ENCODE data around the gene KANSL1L.

The KANSL1L gene

GRCh38 chr2:210172219-210172575 is 988 bp upstream of the KANSL1L start:
- Histone ChIP-seq H3K9me2 (replicated peaks; ENCODE audit: control insufficient read depth, low read length) (no peaks in the 10 kb centered on the region), H3K27ac (ENCODE audit: low read depth, low read length) (peak overlapping the region; percentile 88), H4K20me1 (ENCODE audit: control insufficient read depth, insufficient read depth, low read depth, low read length) (no peaks in the 10 kb centered on the region), H3F3A (ENCODE audit: control insufficient read depth, insufficient read depth) (no peaks in the 10 kb centered on the region; the same call in none of the 2 replicates), H3K27me3 (ENCODE audit: control insufficient read depth, low read length) (no peaks in the 10 kb centered on the region), H3K9me3 (ENCODE audit: control insufficient read depth, insufficient read depth, low read length) (no peaks in the 10 kb centered on the region), H3K4me1 (ENCODE audit: control insufficient read depth, low read length) (peaks cover 27% of the 10 kb centered on the region), H3K4me3 (ENCODE audit: low read length) (peak overlapping the region; percentile 81), H3K36me3 (ENCODE audit: control insufficient read depth, low read length) (0 out of 2 replicates have a peak, but pooled peaks cover 5% of the 10 kb centered on the region), H3K4me2 (ENCODE audit: low read length) (peak overlapping the region; percentile 92), H3K79me2 (ENCODE audit: control insufficient read depth, low read length) (peaks cover 31% of the 10 kb centered on the region)
- TF ChIP-seq EZH2phosphoT487 (IDR thresholded peaks at IDR 0.05; ENCODE audit: borderline replicate concordance, low read length): no peak
- TF ChIP-seq, protein P1, sequence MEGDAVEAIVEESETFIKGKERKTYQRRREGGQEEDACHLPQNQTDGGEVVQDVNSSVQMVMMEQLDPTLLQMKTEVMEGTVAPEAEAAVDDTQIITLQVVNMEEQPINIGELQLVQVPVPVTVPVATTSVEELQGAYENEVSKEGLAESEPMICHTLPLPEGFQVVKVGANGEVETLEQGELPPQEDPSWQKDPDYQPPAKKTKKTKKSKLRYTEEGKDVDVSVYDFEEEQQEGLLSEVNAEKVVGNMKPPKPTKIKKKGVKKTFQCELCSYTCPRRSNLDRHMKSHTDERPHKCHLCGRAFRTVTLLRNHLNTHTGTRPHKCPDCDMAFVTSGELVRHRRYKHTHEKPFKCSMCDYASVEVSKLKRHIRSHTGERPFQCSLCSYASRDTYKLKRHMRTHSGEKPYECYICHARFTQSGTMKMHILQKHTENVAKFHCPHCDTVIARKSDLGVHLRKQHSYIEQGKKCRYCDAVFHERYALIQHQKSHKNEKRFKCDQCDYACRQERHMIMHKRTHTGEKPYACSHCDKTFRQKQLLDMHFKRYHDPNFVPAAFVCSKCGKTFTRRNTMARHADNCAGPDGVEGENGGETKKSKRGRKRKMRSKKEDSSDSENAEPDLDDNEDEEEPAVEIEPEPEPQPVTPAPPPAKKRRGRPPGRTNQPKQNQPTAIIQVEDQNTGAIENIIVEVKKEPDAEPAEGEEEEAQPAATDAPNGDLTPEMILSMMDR (IDR thresholded peaks at IDR 0.05; ENCODE audit: low read depth, low read length, poor library complexity, severe bottlenecking): no peak

- Histone ChIP-seq H3K27ac (ENCODE audit: low read depth, low read length) (peak overlapping the region; percentile 79), H3K4me1 (ENCODE audit: control insufficient read depth, low read length) (peaks cover 27% of the 10 kb centered on the region), H3F3A (ENCODE audit: control insufficient read depth, insufficient read depth) (no peaks in the 10 kb centered on the region; the same call in 1 of the 2 replicates), H3K79me2 (ENCODE audit: control insufficient read depth, low read length) (peaks cover 40% of the 10 kb centered on the region), H3K4me2 (ENCODE audit: low read length) (peak overlapping the region; percentile 84), H3K9me3 (ENCODE audit: control insufficient read depth, insufficient read depth, low read length) (no peaks in the 10 kb centered on the region), H3K9me2 (replicated peaks; ENCODE audit: control insufficient read depth, low read length) (no peaks in the 10 kb centered on the region), H4K20me1 (ENCODE audit: control insufficient read depth, insufficient read depth, low read depth, low read length) (no peaks in the 10 kb centered on the region), H3K4me3 (ENCODE audit: low read length) (peak overlapping the region; percentile 81), H3K36me3 (ENCODE audit: control insufficient read depth, low read length) (0 out of 2 replicates have a peak, but pooled peaks cover 5% of the 10 kb centered on the region), H3K27me3 (ENCODE audit: control insufficient read depth, low read length) (no peaks in the 10 kb centered on the region)
- no peak for TF ChIP-seq EZH2phosphoT487 (IDR thresholded peaks at IDR 0.05; ENCODE audit: borderline replicate concordance, low read length)
- TF ChIP-seq, protein P1 (IDR thresholded peaks at IDR 0.05; ENCODE audit: low read depth, low read length, poor library complexity, severe bottlenecking): no peak
Measured at GRCh38 chr2:210170446-210171303, 534 bp downstream of the KANSL1L start.

- TF ChIP-seq, protein P1 (IDR thresholded peaks at IDR 0.05; ENCODE audit: low read depth, low read length, poor library complexity, severe bottlenecking): no peak
- no peak for TF ChIP-seq EZH2phosphoT487 (IDR thresholded peaks at IDR 0.05; ENCODE audit: borderline replicate concordance, low read length)
- peaks cover 42% of the 10 kb centered on the region for H3K79me2 ChIP-seq (ENCODE audit: control insufficient read depth, low read length)
- no peaks in the 10 kb centered on the region for H3K27me3 ChIP-seq (ENCODE audit: control insufficient read depth, low read length)
- H3K36me3 ChIP-seq (ENCODE audit: control insufficient read depth, low read length): 0 out of 2 replicates have a peak, but pooled peaks cover 5% of the 10 kb centered on the region
- H3K4me2 ChIP-seq (ENCODE audit: low read length): peak overlapping the region; percentile 84
- no peaks in the 10 kb centered on the region for H4K20me1 ChIP-seq (ENCODE audit: control insufficient read depth, insufficient read depth, low read depth, low read length)
- peaks cover 27% of the 10 kb centered on the region for H3K4me1 ChIP-seq (ENCODE audit: control insufficient read depth, low read length)
- H3F3A ChIP-seq (ENCODE audit: control insufficient read depth, insufficient read depth): no peaks in the 10 kb centered on the region; the same call in 1 of the 2 replicates
- H3K27ac ChIP-seq (ENCODE audit: low read depth, low read length): peak overlapping the region; percentile 32
- peak overlapping the region; percentile 81 for H3K4me3 ChIP-seq (ENCODE audit: low read length)
- H3K9me3 ChIP-seq (ENCODE audit: control insufficient read depth, insufficient read depth, low read length): no peaks in the 10 kb centered on the region
- H3K9me2 ChIP-seq (replicated peaks; ENCODE audit: control insufficient read depth, low read length): no peaks in the 10 kb centered on the region
Measured at GRCh38 chr2:210170196-210170445, 1.1 kb downstream of the KANSL1L start.
